ENCODE measurements around the gene LLGL2.

LLGL2 gene

DNA sequence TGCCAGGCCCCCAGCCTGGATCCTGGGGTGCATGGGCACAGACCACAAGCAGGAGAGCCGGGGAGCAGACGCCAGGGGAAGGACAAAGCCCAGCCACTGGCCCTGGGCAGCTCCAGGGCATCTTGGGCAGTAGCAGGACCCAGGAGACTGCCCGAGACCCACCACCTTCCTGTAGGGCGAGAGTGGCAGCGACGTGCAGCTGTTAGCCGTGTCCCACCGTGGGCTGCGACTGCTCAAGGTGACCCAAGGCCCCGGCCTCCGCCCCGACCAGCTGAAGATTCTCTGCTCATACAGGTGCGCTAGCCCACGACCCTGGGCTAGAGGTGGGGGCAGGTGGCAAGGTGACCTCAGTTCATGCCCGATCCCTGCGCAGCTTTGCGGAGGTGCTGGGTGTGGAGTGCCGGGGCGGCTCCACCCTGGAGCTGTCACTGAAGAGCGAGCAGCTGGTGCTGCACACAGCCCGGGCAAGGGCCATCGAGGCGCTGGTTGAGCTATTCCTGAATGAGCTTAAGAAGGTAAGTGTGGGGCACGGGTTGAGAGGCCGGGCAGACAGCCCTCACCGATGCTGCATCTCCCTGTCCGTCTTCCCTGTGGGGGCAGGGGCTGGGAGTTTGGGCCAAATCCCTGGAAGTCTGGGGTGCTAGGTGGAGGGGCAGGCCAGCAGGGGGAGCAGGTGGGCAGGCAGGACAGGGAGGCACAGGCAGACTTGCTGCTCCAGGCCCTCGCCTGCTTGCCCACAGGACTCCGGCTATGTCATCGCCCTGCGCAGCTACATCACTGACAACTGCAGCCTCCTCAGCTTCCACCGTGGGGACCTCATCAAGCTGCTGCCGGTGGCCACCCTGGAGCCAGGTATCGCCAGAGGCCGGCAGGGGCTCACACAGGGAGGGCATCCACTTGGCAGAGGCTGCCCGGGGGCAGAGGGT, 94.3 kb downstream of the LLGL2 start:
- DNase-seq = no peak

DNA sequence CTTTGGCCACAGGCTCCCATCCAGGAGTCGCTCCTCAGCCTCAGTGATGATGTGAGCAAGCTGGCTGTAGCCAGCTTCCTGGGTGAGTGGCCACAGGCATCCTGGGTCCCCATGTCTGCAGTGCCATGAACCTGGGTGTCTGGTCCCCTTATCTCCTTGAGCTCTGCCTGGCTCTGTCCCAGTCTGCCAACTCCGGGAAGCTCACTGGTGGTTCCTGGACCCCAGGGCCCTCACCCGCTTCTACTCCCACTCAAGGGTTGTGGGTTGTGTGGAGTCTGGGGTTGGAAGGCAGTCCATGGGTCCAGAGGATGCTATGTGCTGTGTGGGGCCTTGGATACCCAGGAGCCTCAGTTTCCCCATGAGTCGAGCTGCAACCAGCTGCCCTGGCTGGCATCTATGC, 96.0 kb downstream of the LLGL2 start:
- no peak for DNase-seq

DNA sequence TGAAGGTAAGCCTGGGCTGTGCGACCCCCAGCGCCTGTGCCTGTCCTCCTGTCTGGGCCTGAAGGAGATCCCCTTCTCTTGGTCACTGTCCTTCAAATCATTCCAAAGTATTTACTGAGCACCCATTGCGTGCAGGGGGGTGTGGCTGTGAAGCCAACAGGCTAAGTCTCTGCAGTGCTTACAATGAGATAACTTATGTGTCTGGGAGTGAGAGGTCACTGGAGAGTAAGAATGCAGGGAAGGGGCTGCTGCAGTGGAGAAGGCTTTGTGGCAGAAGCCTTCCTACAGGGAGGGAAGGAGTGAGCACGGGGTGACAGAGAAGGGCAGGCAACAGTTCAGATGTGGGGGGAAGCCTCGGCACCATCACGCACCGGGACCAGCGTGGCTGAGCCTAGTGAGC, 96.6 kb downstream of the LLGL2 start:
- no peak for DNase-seq

DNA sequence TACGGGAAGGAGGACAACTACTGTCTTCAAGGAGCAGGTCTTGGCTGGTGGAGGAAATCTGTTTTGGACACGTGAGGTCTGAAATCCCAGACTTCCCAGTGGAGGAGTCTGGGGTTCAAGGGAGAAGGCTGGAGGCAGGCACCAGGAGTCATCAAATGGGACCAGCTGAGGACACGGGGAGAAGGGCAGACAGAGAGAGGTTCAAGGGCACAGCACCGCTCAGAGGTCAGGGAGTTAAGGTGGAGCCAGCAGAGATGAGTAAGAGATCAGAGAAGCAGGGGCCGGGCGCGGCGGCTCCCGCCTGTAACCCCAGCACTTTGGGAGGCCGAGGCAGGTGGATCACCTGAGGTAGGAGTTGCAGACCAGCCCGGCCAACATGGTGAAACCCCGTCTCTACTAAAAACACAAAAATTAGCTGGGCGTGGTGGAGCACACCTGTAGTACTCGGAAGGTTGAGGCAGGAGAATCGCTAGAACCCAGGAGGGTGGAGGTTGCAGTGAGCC, 97.3 kb downstream of the LLGL2 start:
- DNase-seq = no peak

DNA sequence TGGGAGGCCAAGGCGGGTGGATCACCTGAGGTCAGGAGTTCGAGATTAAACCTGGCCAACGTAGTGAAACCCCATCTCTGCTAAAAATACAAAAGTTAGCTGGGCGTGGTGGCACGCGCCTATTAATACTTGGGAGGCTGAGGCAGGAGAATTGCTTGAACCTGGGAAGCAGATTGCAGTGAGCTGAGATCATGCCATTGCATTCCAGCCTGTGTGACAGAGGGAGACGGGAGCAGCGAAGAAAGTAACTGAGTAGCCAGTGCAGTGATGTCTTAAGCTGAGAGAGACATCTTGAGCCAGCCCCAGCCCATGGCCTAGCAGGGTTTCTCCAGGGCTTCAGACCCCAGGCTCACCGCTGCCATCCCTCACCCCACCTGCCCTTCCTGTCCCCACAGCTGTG, 97.9 kb downstream of the LLGL2 start:
- no peak for DNase-seq

DNA sequence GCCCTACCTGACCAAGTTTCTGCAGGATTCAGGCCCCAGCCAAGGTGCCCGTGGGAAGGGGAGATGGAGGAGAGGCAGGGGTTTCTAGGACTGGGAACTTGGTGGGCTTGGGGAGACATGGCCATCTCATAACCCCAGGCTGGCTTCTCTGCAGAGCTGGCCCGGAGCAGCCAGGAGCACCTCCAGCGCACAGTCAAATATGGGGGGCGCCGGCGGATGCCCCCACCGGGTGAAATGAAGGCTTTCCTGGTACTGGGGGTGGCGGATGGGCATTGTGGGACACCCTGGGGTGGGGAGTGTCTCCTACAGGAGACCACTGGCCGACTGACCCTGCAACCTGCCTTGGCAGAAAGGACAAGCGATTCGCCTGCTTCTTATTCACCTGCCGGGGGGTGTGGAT, 98.5 kb downstream of the LLGL2 start:
- DNase-seq = no peak

Data from NCI-H2029 treated with DMSO at 0.1 percent for 48 hours (cell line).